ENCODE measurements around the gene SPDYC.

Gene SPDYC

GRCh38 chr11:65204646-65205601 lies 34.9 kb downstream of the SPDYC start:
- no peak for DNase-seq (ENCODE audit: low read depth, low spot score)
- H3K4me3 ChIP-seq (ENCODE audit: low read depth, low read length) = no peak overlapping the region
- CTCF ChIA-PET = interaction anchor here (0.6 to 6.0 kb wide), 25 partner anchors 8 to 129 kb away, joined by 3 to 34 read pairs (median 5); partner anchors contain the start of genes CAPN1, CDC42EP2 and DPF2
- peak; percentile 88 for TF ChIP-seq CTCF (IDR thresholded peaks at IDR 0.05; ENCODE audit: insufficient read depth, low read length, missing control alignments)
- POLR2A ChIA-PET = interaction anchor here (0.7 kb wide), 1 partner anchor 287 kb away, joined by 3 read pairs; no protein-coding TSS in a partner anchor

GRCh38 chr11:65205602-65205967 lies 35.6 kb downstream of the SPDYC start:
- TF ChIP-seq CTCF (IDR thresholded peaks at IDR 0.05; ENCODE audit: insufficient read depth, low read length, missing control alignments) = no peak
- CTCF ChIA-PET = interaction anchor here (0.6 to 6.0 kb wide), 27 partner anchors 7 to 128 kb away, joined by 3 to 34 read pairs (median 5); partner anchors contain the start of genes CAPN1, CDC42EP2 and DPF2
- no peak for DNase-seq (ENCODE audit: low read depth, low spot score)
- POLR2A ChIA-PET = no interaction called here
- no peak overlapping the region for H3K4me3 ChIP-seq (ENCODE audit: low read depth, low read length)

GRCh38 chr11:65206441-65206841 lies 36.4 kb downstream of the SPDYC start:
- POLR2A ChIA-PET = no interaction called here
- CTCF ChIA-PET = interaction anchor here (1.1 to 6.0 kb wide), 13 partner anchors 9 to 127 kb away, joined by 3 to 34 read pairs (median 5); partner anchors contain the start of gene DPF2

GRCh38 chr11:65206901-65207300 lies 36.9 kb downstream of the SPDYC start:
- no peak for DNase-seq (ENCODE audit: low read depth, low spot score)
- H3K4me3 ChIP-seq (ENCODE audit: low read depth, low read length) = no peak overlapping the region
- CTCF ChIA-PET = interaction anchor here (1.1 to 6.0 kb wide), 9 partner anchors 10 to 122 kb away, joined by 3 to 34 read pairs (median 5); no protein-coding TSS in a partner anchor
- no peak for TF ChIP-seq CTCF (IDR thresholded peaks at IDR 0.05; ENCODE audit: insufficient read depth, low read length, missing control alignments)
- POLR2A ChIA-PET = interaction anchor here (0.8 kb wide), 1 partner anchor 224 kb away, joined by 3 read pairs; no protein-coding TSS in a partner anchor

More at GRCh38 chr11:65206441-65206841, 36.4 kb downstream of the SPDYC start:
- no peak for DNase-seq (ENCODE audit: low read depth, low spot score)
- no peak overlapping the region for H3K4me3 ChIP-seq (ENCODE audit: low read depth, low read length)
- no peak for TF ChIP-seq CTCF (IDR thresholded peaks at IDR 0.05; ENCODE audit: insufficient read depth, low read length, missing control alignments)

GRCh38 chr11:65207918-65208784 lies 38.1 kb downstream of the SPDYC start:
- H3K4me3 ChIP-seq (ENCODE audit: low read depth, low read length) = no peak overlapping the region
- ChIA-PET CTCF (interaction anchor here (1.0 to 6.0 kb wide), 6 partner anchors 9 to 121 kb away, joined by 4 to 34 read pairs (median 7); no protein-coding TSS in a partner anchor), POLR2A (interaction anchor here (0.8 kb wide), 1 partner anchor 223 kb away, joined by 3 read pairs; no protein-coding TSS in a partner anchor)
- no peak for TF ChIP-seq CTCF (IDR thresholded peaks at IDR 0.05; ENCODE audit: insufficient read depth, low read length, missing control alignments)
- no peak for DNase-seq (ENCODE audit: low read depth, low spot score)

Data from AG04449 (cell line).